ENCODE measurements around the gene ACAP1. TPM values are rescaled to one million over a fixed set of nuclear protein-coding genes. Genes with fewer than 3 reads are reported as not detected.

The ACAP1 gene
- total RNA-seq, 3 donors from 2014 or later: 3.4 to 6.6 (median 5.2) TPM

DNA sequence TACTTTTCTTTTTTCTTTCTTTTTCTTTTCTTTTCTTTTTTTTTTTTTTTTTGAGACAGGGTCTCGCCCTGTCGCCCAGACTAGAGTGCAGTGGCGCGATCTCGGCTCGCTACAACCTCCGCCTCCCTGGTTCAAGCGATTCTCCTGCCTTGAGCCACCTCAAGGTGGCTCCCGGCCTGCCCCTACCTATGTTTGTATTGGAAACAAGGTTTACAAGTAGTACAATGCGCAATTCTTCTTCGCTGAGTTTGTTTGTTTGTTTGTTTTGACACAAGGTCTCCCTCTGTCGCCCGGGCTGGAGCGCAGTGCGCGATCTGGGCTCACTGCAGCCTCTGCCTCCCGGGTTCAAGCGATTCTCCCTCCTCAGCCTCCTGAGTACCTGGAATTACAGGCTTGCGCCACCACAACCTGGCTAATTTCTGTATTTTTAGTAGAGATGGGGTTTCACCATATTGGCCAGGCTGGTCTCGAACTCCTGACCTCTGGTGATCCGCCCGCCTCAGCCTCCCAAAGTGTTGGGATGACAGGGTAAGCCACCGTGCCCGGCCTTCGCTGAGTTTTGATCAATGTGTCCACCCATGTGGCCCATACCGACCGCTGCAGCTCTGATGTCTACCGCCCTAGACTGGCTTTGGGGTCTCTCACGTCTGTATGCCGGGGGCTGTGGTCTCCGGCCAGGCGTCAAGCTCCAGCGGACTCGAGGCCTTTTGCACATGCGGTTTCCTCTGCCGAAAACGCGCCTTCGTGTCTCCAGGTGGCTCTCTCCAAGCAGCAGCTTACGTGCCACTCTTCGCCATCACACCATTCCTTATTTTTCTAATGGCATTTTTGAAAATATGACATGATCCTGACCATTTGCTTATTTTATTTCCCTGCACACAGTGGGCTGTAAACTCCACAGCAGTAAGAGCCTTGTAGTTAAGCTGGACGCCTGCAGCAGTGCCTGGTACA lies 40.8 kb upstream of the ACAP1 start:
- intact Hi-C loops (cut with DNase I; ENCODE audit: low total_unique reads): loop anchor here (2.0 kb wide), 1 partner anchor 15 kb away; the partner anchor contains the start of gene SLC2A4
- peaks cover 4% of the 10 kb centered on the region in 2 donors for H3K4me1 ChIP-seq
- H3K36me3 ChIP-seq: no peaks in the 10 kb centered on the region
- H3K9me3 ChIP-seq: no peaks in the 10 kb centered on the region
- H3K27me3 ChIP-seq: no peaks in the 10 kb centered on the region
- DNase-seq (ENCODE audit: low spot score in 2 of 2): no peak
- no peak for TF ChIP-seq POLR2AphosphoS5 (IDR thresholded peaks at IDR 0.05)
- TF ChIP-seq, protein P1, sequence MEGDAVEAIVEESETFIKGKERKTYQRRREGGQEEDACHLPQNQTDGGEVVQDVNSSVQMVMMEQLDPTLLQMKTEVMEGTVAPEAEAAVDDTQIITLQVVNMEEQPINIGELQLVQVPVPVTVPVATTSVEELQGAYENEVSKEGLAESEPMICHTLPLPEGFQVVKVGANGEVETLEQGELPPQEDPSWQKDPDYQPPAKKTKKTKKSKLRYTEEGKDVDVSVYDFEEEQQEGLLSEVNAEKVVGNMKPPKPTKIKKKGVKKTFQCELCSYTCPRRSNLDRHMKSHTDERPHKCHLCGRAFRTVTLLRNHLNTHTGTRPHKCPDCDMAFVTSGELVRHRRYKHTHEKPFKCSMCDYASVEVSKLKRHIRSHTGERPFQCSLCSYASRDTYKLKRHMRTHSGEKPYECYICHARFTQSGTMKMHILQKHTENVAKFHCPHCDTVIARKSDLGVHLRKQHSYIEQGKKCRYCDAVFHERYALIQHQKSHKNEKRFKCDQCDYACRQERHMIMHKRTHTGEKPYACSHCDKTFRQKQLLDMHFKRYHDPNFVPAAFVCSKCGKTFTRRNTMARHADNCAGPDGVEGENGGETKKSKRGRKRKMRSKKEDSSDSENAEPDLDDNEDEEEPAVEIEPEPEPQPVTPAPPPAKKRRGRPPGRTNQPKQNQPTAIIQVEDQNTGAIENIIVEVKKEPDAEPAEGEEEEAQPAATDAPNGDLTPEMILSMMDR (IDR thresholded peaks at IDR 0.05): peak in 1 of 3 donors; percentile 17
- no peak for TF ChIP-seq POLR2A (IDR thresholded peaks at IDR 0.05)
- peak overlapping the region; percentile 26 to 29 for H3K27ac ChIP-seq
- H3K4me3 ChIP-seq: peak overlapping the region in 2 of 3 donors; percentile 46 to 58

DNA sequence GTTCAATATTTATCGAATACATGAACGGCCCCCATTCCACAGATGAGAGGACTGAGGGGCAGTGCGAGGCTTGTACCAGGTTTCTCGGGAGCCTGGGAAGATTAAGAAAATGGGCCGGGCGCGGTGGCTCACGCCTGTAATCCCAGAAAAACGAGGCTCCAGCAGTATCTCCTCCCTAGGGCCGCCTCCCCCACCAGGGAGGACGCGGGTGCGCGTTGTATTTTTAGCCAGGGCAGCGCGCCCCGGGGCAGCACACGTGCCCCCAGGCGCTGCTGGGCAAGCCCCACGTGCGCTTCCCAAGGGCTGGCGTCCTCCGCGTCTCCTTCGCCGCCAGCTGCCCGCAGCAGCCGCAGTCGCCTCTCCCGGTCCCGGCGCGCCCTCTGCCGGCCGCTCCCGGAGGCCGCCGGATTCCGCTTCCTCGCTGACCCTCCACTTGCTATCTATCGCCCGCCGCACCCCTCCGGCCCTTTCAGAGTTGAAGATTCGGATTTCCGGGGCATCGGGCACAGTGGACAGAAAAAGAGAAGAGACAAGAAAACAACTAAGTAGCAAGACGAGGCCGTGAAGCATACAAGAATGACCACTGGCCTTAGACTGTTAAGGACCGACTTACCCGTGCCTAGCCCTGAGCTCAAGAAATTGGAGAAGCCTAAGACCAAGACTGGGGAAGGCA lies 40.0 kb upstream of the ACAP1 start:
- intact Hi-C loops (cut with DNase I; ENCODE audit: low total_unique reads): no loop called here
- peak; percentile 63 to 75 for DNase-seq (ENCODE audit: low spot score in 2 of 2)
- H3K27ac ChIP-seq: peak overlapping the region; percentile 12 to 26

DNA sequence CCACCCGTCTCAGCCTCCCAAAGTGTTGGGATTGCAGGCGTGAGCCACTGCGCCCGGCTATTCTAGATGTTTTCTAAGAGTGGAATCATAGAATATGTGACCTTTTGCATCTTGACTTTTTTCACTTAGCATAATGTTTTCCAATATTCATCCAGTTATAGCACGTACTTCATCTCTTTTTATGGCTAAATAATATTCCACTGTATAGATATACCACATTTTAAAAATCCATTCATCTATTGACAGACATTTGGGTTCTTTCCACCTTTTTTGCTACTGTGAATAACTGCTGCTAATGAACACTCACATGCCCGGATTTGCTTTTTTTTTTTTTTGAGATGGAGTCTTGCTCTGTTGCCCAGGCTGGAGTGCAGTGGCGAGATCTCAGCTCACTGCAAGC lies 32.1 kb upstream of the ACAP1 start:
- Histone ChIP-seq H3K9me3 (no peaks in the 10 kb centered on the region), H3K27ac (no peak overlapping the region), H3K4me1 (peaks cover 0 to 5% of the 10 kb centered on the region in 2 donors), H3K27me3 (no peaks in the 10 kb centered on the region), H3K4me3 (no peak overlapping the region), H3K36me3 (no peaks in the 10 kb centered on the region)
- DNase-seq (ENCODE audit: low spot score in 2 of 2): no peak
- intact Hi-C loops (cut with DNase I; ENCODE audit: low total_unique reads): no loop called here
- TF ChIP-seq POLR2A (IDR thresholded peaks at IDR 0.05) (no peak), POLR2AphosphoS5 (IDR thresholded peaks at IDR 0.05) (no peak)
- TF ChIP-seq, protein P1 (IDR thresholded peaks at IDR 0.05): no peak

More for the DNA sequence above, 40.0 kb upstream of the ACAP1 start:
- H3K9me3 ChIP-seq: no peaks in the 10 kb centered on the region
- H3K4me1 ChIP-seq: peaks cover 4% of the 10 kb centered on the region in 2 donors
- no peaks in the 10 kb centered on the region for H3K27me3 ChIP-seq
- TF ChIP-seq, protein P1 (IDR thresholded peaks at IDR 0.05): peak; percentile 72 to 96 (median 91)
- TF ChIP-seq POLR2A (IDR thresholded peaks at IDR 0.05) (no peak), POLR2AphosphoS5 (IDR thresholded peaks at IDR 0.05) (peak; percentile 15 to 59 (median 40))
- H3K4me3 ChIP-seq: peak overlapping the region in 2 of 3 donors; percentile 34 to 54
- H3K36me3 ChIP-seq: no peaks in the 10 kb centered on the region

DNA sequence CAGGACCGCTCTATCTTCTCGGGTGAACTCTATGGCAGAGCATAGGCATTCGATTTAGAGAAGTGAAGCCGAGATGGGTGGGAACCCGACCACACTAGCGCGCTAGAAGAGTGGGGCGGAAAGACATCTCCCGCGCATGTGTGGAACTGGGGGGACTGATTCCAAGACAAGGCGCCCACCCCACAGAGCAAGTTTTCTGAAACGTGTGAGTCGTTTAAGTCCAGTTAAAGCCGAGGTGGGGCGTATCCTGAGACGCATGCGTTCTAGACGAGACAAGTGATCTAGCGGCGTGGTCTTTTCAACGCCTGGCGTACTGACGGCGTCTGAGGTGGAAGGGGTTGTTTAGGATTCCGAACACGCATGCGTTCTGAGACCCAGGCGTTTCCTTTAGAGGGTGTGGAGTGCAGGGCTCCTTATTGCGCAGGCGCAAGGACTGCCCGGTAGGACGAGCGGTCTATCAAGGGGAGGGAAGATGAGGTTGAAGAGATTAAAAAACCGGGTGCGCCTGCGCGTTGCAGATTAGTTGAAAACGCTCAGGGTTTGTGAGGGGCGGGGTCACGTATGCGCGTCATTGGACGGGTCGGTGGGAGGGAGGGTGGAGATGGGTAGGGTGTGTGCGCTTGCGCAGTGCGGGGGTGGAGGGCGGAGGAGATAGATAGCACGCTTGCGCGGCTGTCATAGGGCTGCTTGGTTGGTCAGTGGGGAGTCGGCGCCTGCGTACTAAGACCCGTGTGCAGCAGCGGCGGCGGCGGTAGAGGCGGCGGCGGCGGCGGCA lies 29.2 kb upstream of the ACAP1 start, which contains the start of gene EIF5A:
EIF5A (plus strand) TSS at position 718 of the 775 bp plus-strand sequence. CDS start 2,008 bp downstream, outside the sequence.
- peaks cover 5 to 19% of the 10 kb centered on the region in 2 donors for H3K4me1 ChIP-seq
- peak; percentile 99 to 100 for DNase-seq (ENCODE audit: low spot score in 2 of 2)
- no peaks in the 10 kb centered on the region for H3K36me3 ChIP-seq
- H3K27me3 ChIP-seq: no peaks in the 10 kb centered on the region
- H3K27ac ChIP-seq: peak within 1 kb of the TSS; percentile 98 to 99
- intact Hi-C loops (cut with DNase I; ENCODE audit: low total_unique reads): loop anchor here (2.0 to 5.0 kb wide), 2 partner anchors 44 to 250 kb away; partner anchors contain the start of genes CLDN7 and TNFSF13
- H3K4me3 ChIP-seq: peak within 1 kb of the TSS; percentile 81 to 98 (median 98)
- H3K9me3 ChIP-seq: no peaks in the 10 kb centered on the region
- TF ChIP-seq, protein P1 (IDR thresholded peaks at IDR 0.05): no peak
- peak; percentile 64 for TF ChIP-seq POLR2A (IDR thresholded peaks at IDR 0.05)
- peak; percentile 72 to 87 (median 78) for TF ChIP-seq POLR2AphosphoS5 (IDR thresholded peaks at IDR 0.05)

Measured in breast epithelium (tissue), 4 donors.